ENCODE measurements around the gene GNL2. TPM values are rescaled to one million over a fixed set of nuclear protein-coding genes. Genes with fewer than 3 reads are reported as not detected.

Gene GNL2
- total RNA-seq, 3 donors from 2014 or later = 131 to 144 (median 137) TPM

DNA sequence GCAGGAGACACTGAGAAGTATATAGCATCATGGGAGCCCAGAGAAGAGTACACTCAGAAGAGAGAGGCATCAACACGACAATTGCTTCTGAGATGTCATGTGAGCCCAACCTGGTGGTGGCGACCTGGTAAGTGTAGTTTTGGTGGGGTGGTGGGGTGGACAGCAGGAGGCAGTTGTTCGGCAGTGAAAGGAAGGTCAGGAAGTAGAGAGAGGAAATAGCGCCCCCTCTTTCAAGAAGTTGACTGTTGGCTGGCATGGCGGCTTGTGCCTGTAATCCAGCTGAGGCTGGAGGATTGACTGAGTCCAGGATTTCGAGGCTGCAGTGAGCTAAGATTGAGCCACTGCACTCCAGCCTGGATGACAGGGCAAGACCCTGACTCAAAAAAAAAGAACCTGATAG, 26.4 kb upstream of the GNL2 start:
- ATAC-seq (no peak), DNase-seq (no peak)
- Mint-ChIP-seq H3K36me3 (ENCODE audit: insufficient read depth) (no peaks in the 10 kb centered on the region), H3K4me3 (no peak overlapping the region), H3K4me1 (ENCODE audit: low read depth) (no peaks in the 10 kb centered on the region), H3K27me3 (ENCODE audit: low read depth) (peaks cover 38% of the 10 kb centered on the region), H3K9me3 (no peaks in the 10 kb centered on the region)

GRCh38 chr1:37621326-37621870, 25.7 kb upstream of the GNL2 start:
- Mint-ChIP-seq H3K4me1 (ENCODE audit: low read depth) (no peaks in the 10 kb centered on the region), H3K27me3 (ENCODE audit: low read depth) (peaks cover 41% of the 10 kb centered on the region), H3K36me3 (ENCODE audit: insufficient read depth) (no peaks in the 10 kb centered on the region), H3K4me3 (no peak overlapping the region), H3K9me3 (no peaks in the 10 kb centered on the region)
- ATAC-seq = no peak
- DNase-seq = no peak

DNA sequence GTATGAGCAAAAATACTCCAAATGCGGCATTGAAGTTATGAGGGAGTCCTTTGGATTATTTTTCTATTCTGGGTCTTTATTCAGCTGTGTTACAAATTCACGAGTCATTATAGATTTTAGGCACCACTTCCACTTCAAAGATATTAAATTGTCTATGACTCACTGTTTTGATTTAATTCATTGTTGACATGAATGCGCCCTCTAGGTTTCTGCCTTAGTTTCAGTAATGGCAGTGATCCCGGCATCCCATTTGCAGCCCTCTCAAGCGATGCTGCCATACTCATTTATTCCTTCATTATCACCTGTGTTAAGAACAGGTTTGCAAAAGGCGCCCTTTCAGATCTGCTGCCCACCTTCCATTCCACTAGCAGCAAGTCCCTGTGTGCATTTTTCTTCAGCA, 25.0 kb upstream of the GNL2 start:
- Mint-ChIP-seq H3K4me1 (ENCODE audit: low read depth) (no peaks in the 10 kb centered on the region), H3K27me3 (ENCODE audit: low read depth) (peaks cover 43% of the 10 kb centered on the region), H3K4me3 (no peak overlapping the region), H3K36me3 (ENCODE audit: insufficient read depth) (no peaks in the 10 kb centered on the region), H3K9me3 (no peaks in the 10 kb centered on the region)
- ATAC-seq (no peak), DNase-seq (no peak)

DNA sequence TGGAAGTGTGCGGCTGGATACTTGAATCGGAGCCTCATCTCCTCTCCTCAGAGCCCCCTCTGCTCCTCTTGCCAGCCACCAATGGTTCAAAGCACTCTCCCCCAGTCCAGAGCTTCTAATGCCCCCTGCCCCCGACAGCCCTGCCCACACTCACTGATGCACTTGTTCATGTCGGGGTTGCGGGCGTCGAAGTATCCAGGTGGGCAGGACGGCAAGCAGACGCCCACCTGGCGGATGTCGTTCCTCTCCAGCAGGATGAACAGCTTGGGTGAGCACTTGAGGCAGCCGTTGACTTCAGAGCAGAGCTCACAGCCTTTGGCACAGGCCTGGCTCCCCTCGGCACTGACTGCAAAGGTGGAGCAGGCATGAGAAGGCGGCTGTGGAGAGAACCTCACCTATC, 20.6 kb upstream of the GNL2 start:
- ATAC-seq (no peak), DNase-seq (no peak)
- Mint-ChIP-seq H3K4me3 (no peak overlapping the region), H3K4me1 (ENCODE audit: low read depth) (no peaks in the 10 kb centered on the region), H3K9me3 (no peaks in the 10 kb centered on the region), H3K27me3 (ENCODE audit: low read depth) (peaks cover 47% of the 10 kb centered on the region), H3K36me3 (ENCODE audit: insufficient read depth) (no peaks in the 10 kb centered on the region)

- Mint-ChIP-seq H3K4me1 (ENCODE audit: low read depth) (no peaks in the 10 kb centered on the region), H3K9me3 (no peaks in the 10 kb centered on the region), H3K4me3 (no peak overlapping the region), H3K27me3 (ENCODE audit: low read depth) (peaks cover 41% of the 10 kb centered on the region), H3K36me3 (ENCODE audit: insufficient read depth) (no peaks in the 10 kb centered on the region)
- DNase-seq (no peak), ATAC-seq (no peak)
Observed at GRCh38 chr1:37614105-37614504, 18.4 kb upstream of the GNL2 start.

GRCh38 chr1:37612186-37612585, 16.4 kb upstream of the GNL2 start:
- Mint-ChIP-seq H3K36me3 (ENCODE audit: insufficient read depth) (no peaks in the 10 kb centered on the region), H3K9me3 (no peaks in the 10 kb centered on the region), H3K4me1 (ENCODE audit: low read depth) (no peaks in the 10 kb centered on the region), H3K4me3 (no peak overlapping the region), H3K27me3 (ENCODE audit: low read depth) (peaks cover 27% of the 10 kb centered on the region)
- DNase-seq (no peak), ATAC-seq (no peak)

- Mint-ChIP-seq H3K27me3 (ENCODE audit: low read depth) (peaks cover 7% of the 10 kb centered on the region), H3K4me3 (no peak overlapping the region), H3K9me3 (no peaks in the 10 kb centered on the region), H3K36me3 (ENCODE audit: insufficient read depth) (no peaks in the 10 kb centered on the region), H3K4me1 (ENCODE audit: low read depth) (no peaks in the 10 kb centered on the region)
- DNase-seq (no peak), ATAC-seq (no peak)
Observed at GRCh38 chr1:37609994-37610393, 14.3 kb upstream of the GNL2 start.

DNA sequence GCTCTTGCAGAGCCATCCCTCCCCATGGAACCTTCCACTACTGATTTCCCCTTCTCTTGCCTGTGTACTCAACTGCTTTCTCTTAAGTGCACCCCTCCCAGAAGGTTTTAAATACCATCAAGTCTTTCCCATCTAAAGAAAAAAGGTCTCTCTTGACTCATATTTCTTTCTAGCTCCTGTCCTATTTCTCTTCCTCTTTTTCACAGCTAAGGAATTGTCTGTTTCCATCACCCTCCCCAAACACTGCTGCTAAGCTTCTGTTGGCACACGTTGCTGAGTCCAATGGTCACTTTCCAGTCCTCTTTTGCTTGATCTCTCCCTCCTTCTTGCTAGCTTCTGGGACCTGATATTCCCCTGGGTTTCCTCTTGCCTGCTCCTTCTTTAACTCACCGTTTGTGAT, 13.3 kb upstream of the GNL2 start:
- H3K27me3 Mint-ChIP-seq (ENCODE audit: low read depth) = peaks cover 5% of the 10 kb centered on the region
- DNase-seq (no peak), ATAC-seq (no peak)
- no peaks in the 10 kb centered on the region for H3K36me3 Mint-ChIP-seq (ENCODE audit: insufficient read depth)
- no peaks in the 10 kb centered on the region for H3K4me1 Mint-ChIP-seq (ENCODE audit: low read depth)
- H3K4me3 Mint-ChIP-seq = no peak overlapping the region
- H3K9me3 Mint-ChIP-seq = no peaks in the 10 kb centered on the region

DNA sequence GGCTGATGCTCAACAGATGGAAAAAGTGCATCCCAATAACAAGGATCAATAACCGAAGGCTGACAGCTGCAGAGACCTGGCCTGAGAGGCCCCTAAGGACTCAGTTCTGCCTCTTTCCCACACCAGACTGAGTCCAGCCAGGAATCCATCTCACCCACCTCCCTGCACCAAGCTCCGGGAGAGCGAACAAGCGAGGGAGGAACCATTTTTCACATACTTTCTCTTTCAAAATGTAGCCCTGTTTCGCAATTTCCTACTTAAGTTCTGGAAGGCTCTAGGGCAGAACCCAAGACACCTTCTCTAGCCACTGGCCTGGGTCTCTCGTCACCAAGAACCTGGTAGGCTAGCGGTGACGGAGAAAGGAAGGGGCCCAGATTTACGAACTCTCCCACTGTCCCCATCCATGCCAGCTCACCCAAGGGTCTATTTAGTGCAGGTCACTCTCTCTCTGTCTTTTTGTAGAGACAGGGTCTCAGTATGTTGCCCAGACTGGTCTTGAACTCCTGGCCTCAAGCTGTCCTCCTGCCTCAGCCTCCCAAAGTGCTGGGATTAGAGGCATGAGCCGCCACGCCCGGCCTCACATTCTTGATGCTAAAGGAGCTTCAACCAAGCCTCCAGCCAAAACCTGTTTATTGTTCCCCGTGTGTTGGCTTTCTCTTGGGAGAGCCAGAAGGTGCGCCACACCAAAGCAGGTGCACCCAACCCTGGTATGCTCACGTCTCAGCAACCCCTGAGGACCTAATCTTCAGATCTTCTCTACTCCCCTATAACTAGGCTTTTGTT, 10.9 kb upstream of the GNL2 start:
- no peaks in the 10 kb centered on the region for H3K9me3 Mint-ChIP-seq
- peaks cover 3% of the 10 kb centered on the region for H3K27me3 Mint-ChIP-seq (ENCODE audit: low read depth)
- DNase-seq = no peak
- H3K36me3 Mint-ChIP-seq (ENCODE audit: insufficient read depth) = no peaks in the 10 kb centered on the region
- no peak overlapping the region for H3K4me3 Mint-ChIP-seq
- no peak for ATAC-seq
- peaks cover 2% of the 10 kb centered on the region for H3K4me1 Mint-ChIP-seq (ENCODE audit: low read depth)

DNA sequence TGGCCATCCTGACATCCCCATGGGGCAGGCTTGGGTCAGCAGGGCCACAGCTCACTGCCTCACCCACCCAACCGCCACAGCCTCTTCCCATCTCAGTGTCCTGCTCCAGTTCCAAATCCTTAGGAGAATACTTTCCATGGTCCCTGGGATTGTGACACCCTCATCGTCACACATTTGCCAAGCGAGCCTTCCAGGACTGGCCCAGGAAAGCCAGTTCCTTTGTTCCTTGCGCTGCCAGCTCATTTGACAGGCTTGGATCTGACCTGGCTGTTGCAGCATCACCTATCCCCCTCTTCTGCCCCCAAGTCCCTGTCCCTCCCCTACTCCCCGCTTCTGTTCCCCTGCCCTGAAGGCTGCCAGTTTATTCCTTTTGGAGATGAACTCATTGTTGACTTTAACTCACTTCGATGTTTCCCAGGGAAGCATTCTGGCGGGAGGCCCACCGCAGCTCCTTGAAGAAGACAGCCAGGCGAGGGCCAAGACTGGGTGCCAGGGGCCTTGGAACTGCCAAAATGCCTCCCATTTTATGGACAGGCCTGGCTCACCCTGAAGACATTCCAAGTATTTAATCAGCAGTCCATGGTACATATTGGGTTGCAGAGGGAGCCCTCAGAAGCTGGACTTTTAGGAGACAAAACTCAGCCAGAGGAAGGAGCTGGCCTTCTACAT, 10.2 kb upstream of the GNL2 start:
- Mint-ChIP-seq H3K4me3 (no peak overlapping the region), H3K9me3 (no peaks in the 10 kb centered on the region), H3K27me3 (ENCODE audit: low read depth) (peaks cover 3% of the 10 kb centered on the region), H3K36me3 (ENCODE audit: insufficient read depth) (no peaks in the 10 kb centered on the region), H3K4me1 (ENCODE audit: low read depth) (peaks cover 2% of the 10 kb centered on the region)
- ATAC-seq (no peak), DNase-seq (no peak)

- peaks cover 2% of the 10 kb centered on the region for H3K4me1 Mint-ChIP-seq (ENCODE audit: low read depth)
- no peak for ATAC-seq
- no peak for DNase-seq
- H3K36me3 Mint-ChIP-seq (ENCODE audit: insufficient read depth) = no peaks in the 10 kb centered on the region
- no peaks in the 10 kb centered on the region for H3K9me3 Mint-ChIP-seq
- peaks cover 3% of the 10 kb centered on the region for H3K27me3 Mint-ChIP-seq (ENCODE audit: low read depth)
- H3K4me3 Mint-ChIP-seq = no peak overlapping the region
Observed at GRCh38 chr1:37605061-37605650, 9.4 kb upstream of the GNL2 start.

DNA sequence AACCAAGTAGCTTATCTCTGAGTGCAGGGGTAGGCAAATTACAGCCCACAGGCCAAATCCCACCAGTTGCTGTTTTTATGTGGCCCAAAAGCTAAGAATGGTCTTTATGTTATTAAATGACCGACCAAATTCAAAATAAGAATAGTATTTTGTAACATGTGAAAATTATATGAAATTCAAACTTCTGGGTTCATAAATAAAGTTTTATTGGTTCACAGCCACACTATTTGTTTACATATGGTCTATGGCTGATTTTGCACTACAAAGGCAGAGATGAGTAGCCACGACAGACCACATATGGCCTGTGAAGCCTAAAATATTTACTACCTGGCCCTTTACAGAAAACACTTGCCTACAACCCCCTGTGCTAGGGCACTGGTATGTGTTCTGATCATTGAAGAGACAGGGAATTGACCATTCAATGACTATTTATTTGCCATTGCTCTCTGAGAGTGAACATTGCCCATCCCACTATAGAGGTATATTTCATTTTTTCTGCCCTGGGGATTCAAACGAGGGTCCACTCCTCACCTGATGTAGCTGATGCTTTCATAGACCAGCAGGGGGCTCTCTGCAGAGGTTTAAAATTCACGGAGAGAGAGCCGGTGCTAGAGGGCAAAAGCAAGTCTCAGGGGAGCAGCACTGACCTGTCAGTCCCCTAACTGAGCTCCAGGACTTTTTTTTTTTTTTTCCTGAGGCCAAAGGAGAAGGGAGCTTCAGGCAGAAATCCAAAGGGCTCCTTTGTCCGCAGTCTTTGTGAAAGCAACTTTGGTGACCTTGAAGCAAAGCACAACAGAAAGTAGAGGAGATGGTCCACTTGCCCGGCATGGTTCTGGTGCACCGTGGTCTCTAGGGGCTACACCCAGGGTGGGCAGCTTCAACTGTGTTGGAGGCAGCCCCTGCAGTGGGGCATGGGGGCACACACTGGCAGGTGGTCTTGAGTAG, 7.3 kb upstream of the GNL2 start:
- no peak overlapping the region for H3K4me3 Mint-ChIP-seq
- no peaks in the 10 kb centered on the region for H3K9me3 Mint-ChIP-seq
- peak; percentile 69 to 84 for ATAC-seq
- peaks cover 3% of the 10 kb centered on the region for H3K27me3 Mint-ChIP-seq (ENCODE audit: low read depth)
- H3K4me1 Mint-ChIP-seq (ENCODE audit: low read depth) = peaks cover 2% of the 10 kb centered on the region
- DNase-seq = peak; percentile 22
- no peaks in the 10 kb centered on the region for H3K36me3 Mint-ChIP-seq (ENCODE audit: insufficient read depth)

- H3K4me1 Mint-ChIP-seq (ENCODE audit: low read depth) = peaks cover 2% of the 10 kb centered on the region
- no peaks in the 10 kb centered on the region for H3K36me3 Mint-ChIP-seq (ENCODE audit: insufficient read depth)
- DNase-seq (no peak), ATAC-seq (no peak)
- no peak overlapping the region for H3K4me3 Mint-ChIP-seq
- no peaks in the 10 kb centered on the region for H3K9me3 Mint-ChIP-seq
- H3K27me3 Mint-ChIP-seq (ENCODE audit: low read depth) = peaks cover 3% of the 10 kb centered on the region
Observed at GRCh38 chr1:37601441-37601840, 5.7 kb upstream of the GNL2 start.

GRCh38 chr1:37599940-37600339, 4.2 kb upstream of the GNL2 start:
- DNase-seq (no peak), ATAC-seq (no peak)
- no peaks in the 10 kb centered on the region for H3K36me3 Mint-ChIP-seq (ENCODE audit: insufficient read depth)
- no peaks in the 10 kb centered on the region for H3K9me3 Mint-ChIP-seq
- peaks cover 3% of the 10 kb centered on the region for H3K27me3 Mint-ChIP-seq (ENCODE audit: low read depth)
- no peak overlapping the region for H3K4me3 Mint-ChIP-seq
- H3K4me1 Mint-ChIP-seq (ENCODE audit: low read depth) = peaks cover 11% of the 10 kb centered on the region

All from activated T-cell treated with anti-CD3 and anti-CD28 coated beads, Interleukin-2, amount 50 U/mL, for 4 hours (primary cell).